Measurements from ENCODE around the gene MIDN.

The MIDN gene

GRCh38 chr19:1270854-1271527 lies 22.6 kb downstream of the MIDN start:
- no peak for DNase-seq

- no peak for DNase-seq
Measured at GRCh38 chr19:1271528-1272422, 23.4 kb downstream of the MIDN start.

- no peak for DNase-seq
Measured at GRCh38 chr19:1272423-1273262, 24.3 kb downstream of the MIDN start.

- no peak for DNase-seq
Measured at GRCh38 chr19:1273263-1274041, 25.1 kb downstream of the MIDN start.

GRCh38 chr19:1274081-1274851 lies 25.9 kb downstream of the MIDN start:
- DNase-seq: no peak

- no peak for DNase-seq
Measured at GRCh38 chr19:1274852-1275259, 26.5 kb downstream of the MIDN start.

- peak; percentile 96 for DNase-seq
Measured at GRCh38 chr19:1275260-1275975, 27.0 kb downstream of the MIDN start, which contains the start of gene FAM174C. TSS of gene FAM174C (plus strand) at chr19:1275530. CDS start at chr19:1275550, 20 bp downstream.

GRCh38 chr19:1275976-1276627 lies 27.7 kb downstream of the MIDN start:
- DNase-seq: no peak

GRCh38 chr19:1276628-1277022 lies 28.2 kb downstream of the MIDN start:
- no peak for DNase-seq

- no peak for DNase-seq
Measured at GRCh38 chr19:1277061-1277460, 28.7 kb downstream of the MIDN start.

- no peak for DNase-seq
Measured at GRCh38 chr19:1278074-1278473, 29.7 kb downstream of the MIDN start.

GRCh38 chr19:1278713-1279660 lies 30.6 kb downstream of the MIDN start:
- no peak for DNase-seq

- peak; percentile 91 for DNase-seq
Measured at GRCh38 chr19:1279782-1280341, 31.5 kb downstream of the MIDN start.

- no peak for DNase-seq
Measured at GRCh38 chr19:1280636-1281568, 32.5 kb downstream of the MIDN start.

GRCh38 chr19:1281569-1282287 lies 33.3 kb downstream of the MIDN start:
- no peak for DNase-seq

- DNase-seq: no peak
Measured at GRCh38 chr19:1282588-1283206, 34.3 kb downstream of the MIDN start.
